HCT116 (cell line): ENCODE measurements around the gene IBA57. TPM values are rescaled to one million over a fixed set of nuclear protein-coding genes. Genes with fewer than 3 reads are reported as not detected.

ENCODE experiments used
- ATAC-seq: fragments of 200-7000 bp; cut with Tn5 transposase; 2 replicates; pipeline ENCODE4 v1.9.1; 2020; ENCODE audit warnings: mild to moderate bottlenecking, moderate library complexity
- BruUV-seq: library from RNA; stranded (reverse); fragments of 400-500 nt; replicated peaks from 2 replicates; lab custom pipeline; 2021; lab: Mats Ljungman, UMichigan
- CTCF ChIA-PET: fragments of 300-600 bp; sonication (Branson Sonifier 250); formaldehyde crosslinking; loops from one replicate; lab custom pipeline; 2021; ENCODE audit warnings: antibody characterized with exemption; lab: Charles Lee
- POLR2A ChIA-PET: fragments of 300-600, 350-600 bp; sonication (Branson Sonifier 250); formaldehyde crosslinking; loops from one replicate; lab custom pipeline; 2021; ENCODE audit warnings: antibody characterized with exemption; lab: Charles Lee
- RAD21 ChIA-PET, 2 experiments: fragments of 300-600 bp; sonication (Branson Sonifier 250); formaldehyde crosslinking; loops; one replicate each; lab custom pipeline; 2023; ENCODE audit warnings: low total read pairs in 2 of 2; ENCODE audit not compliant: uncharacterized antibody in 2 of 2, unreplicated experiment in 2 of 2, low non-redundant PET in 1 of 2; lab: Charles Lee
- DNase-seq: peaks from one replicate; pipeline ENCODE4 v3.0.0-alpha.2; 2010; ENCODE audit warnings: low read depth, low spot score
- H2AFZ ChIP-seq: fragments of 200-600 bp; shearing (Covaris generic), sonication (generic); 2 replicates; pipeline ENCODE4 v1.6.1; 2017; ENCODE audit warnings: low read depth, mixed run types, mixed read lengths, antibody characterized with exemption, low read length; ENCODE audit not compliant: poor library complexity, severe bottlenecking
- H3K27ac ChIP-seq: 2 replicates; pipeline ENCODE4 v1.5.1; 2012; ENCODE audit warnings: low read depth, low read length
- H3K27me3 ChIP-seq: fragments of 200-600 bp; sonication (generic); 2 replicates; pipeline ENCODE4 v1.6.1; 2016; ENCODE audit warnings: mixed run types, low read length, mixed read lengths; ENCODE audit not compliant: insufficient read depth
- H3K36me3 ChIP-seq, 2 experiments: fragments of 200-500 bp in 1 of 2; fragments of 200-600 bp in 1 of 2; sonication (Bioruptor generic) in 1 of 2; sonication (generic) in 1 of 2; 2 replicates each; pipeline versions ENCODE4 v1.5.1 to v1.6.1; 2014 to 2016; ENCODE audit warnings: low read length in 2 of 2, inconsistent platforms in 1 of 2, mixed read lengths in 1 of 2, mixed run types in 1 of 2; ENCODE audit not compliant: insufficient read depth in 2 of 2, control insufficient read depth in 1 of 2
- H3K4me1 ChIP-seq, 2 experiments: fragments of 200-600 bp in 1 of 2; sonication (generic) in 1 of 2; 2 replicates each; pipeline versions ENCODE4 v1.5.1 to v1.6.1; 2012 to 2017; ENCODE audit warnings: low read length in 2 of 2, inconsistent platforms in 1 of 2, mild to moderate bottlenecking in 1 of 2, mixed read lengths in 1 of 2, mixed run types in 1 of 2, moderate library complexity in 1 of 2; ENCODE audit not compliant: insufficient read depth in 2 of 2, control insufficient read depth in 1 of 2
- H3K4me2 ChIP-seq: fragments of 200-600 bp; sonication (generic); 2 replicates; pipeline ENCODE4 v1.6.1; 2017; ENCODE audit warnings: mixed run types, low read length, mixed read lengths
- H3K4me3 ChIP-seq, 2 experiments: fragments of 200-600 bp in 1 of 2; sonication (generic) in 1 of 2; replicated peaks in 1 of 2; 2 replicates each; pipeline ENCODE4 v1.5.1; 2011 to 2016; ENCODE audit warnings: low read length in 2 of 2, control low read depth in 1 of 2, low read depth in 1 of 2, mild to moderate bottlenecking in 1 of 2, mixed read lengths in 1 of 2, mixed run types in 1 of 2
- H3K79me2 ChIP-seq: fragments of 200-600 bp; sonication (generic); 2 replicates; pipeline ENCODE4 v1.6.1; 2017; ENCODE audit warnings: mild to moderate bottlenecking, mixed run types, low read length, moderate library complexity, mixed read lengths; ENCODE audit not compliant: insufficient read depth
- H3K9ac ChIP-seq: fragments of 200-600 bp; sonication (generic); 2 replicates; pipeline ENCODE4 v1.6.1; 2016; ENCODE audit warnings: low read length, mixed read lengths
- H3K9me2 ChIP-seq: fragments of 200-600 bp; sonication (generic), shearing (Covaris generic); 2 replicates; pipeline ENCODE4 v1.6.1; 2017; ENCODE audit warnings: mixed run types, mild to moderate bottlenecking, moderate library complexity; ENCODE audit not compliant: insufficient read depth
- H3K9me3 ChIP-seq, 2 experiments: fragments of 200-500 bp in 1 of 2; fragments of 200-600 bp in 1 of 2; sonication (Bioruptor generic) in 1 of 2; sonication (generic) in 1 of 2; 2 replicates each; pipeline ENCODE4 v1.6.1; 2014 to 2017; ENCODE audit warnings: low read length in 2 of 2, mixed read lengths in 2 of 2, inconsistent platforms in 1 of 2, low read depth in 1 of 2, mild to moderate bottlenecking in 1 of 2, mixed run types in 1 of 2, moderate library complexity in 1 of 2; ENCODE audit not compliant: control insufficient read depth in 1 of 2, insufficient read depth in 1 of 2
- H4K20me1 ChIP-seq: fragments of 200-600 bp; sonication (generic), shearing (Covaris generic); 2 replicates; pipeline ENCODE4 v1.6.1; 2017; ENCODE audit warnings: mixed run types, mild to moderate bottlenecking, moderate library complexity; ENCODE audit not compliant: insufficient read depth
- CEBPB ChIP-seq: IDR thresholded peaks from 2 replicates; pipeline ENCODE4 v1.6.1; 2012; ENCODE audit warnings: low read depth
- EZH2phosphoT487 ChIP-seq: fragments of 200-600 bp; IDR thresholded peaks from 2 replicates; pipeline ENCODE4 v1.6.1; 2018; ENCODE audit warnings: antibody characterized with exemption, borderline replicate concordance
- POLR2A ChIP-seq: IDR thresholded peaks from 2 replicates; pipeline ENCODE4 v1.7.0; 2011; ENCODE audit warnings: borderline replicate concordance; ENCODE audit not compliant: insufficient read depth, insufficient read length; ENCODE audit errors: extremely low read depth
- POLR2AphosphoS5 ChIP-seq: IDR thresholded peaks from 2 replicates; pipeline ENCODE4 v1.6.1; 2011; ENCODE audit warnings: mild to moderate bottlenecking, low read depth, low read length, moderate library complexity
- YY1 ChIP-seq: IDR thresholded peaks from 2 replicates; pipeline ENCODE4 v1.6.1; 2011; ENCODE audit warnings: low read length, low read depth, moderate library complexity, mild to moderate bottlenecking; ENCODE audit not compliant: insufficient replicate concordance; ENCODE audit errors: extremely low read depth
- ZBTB33 ChIP-seq: IDR thresholded peaks from 2 replicates; pipeline ENCODE4 v1.6.1; 2011; ENCODE audit warnings: mild to moderate bottlenecking, low read length, moderate library complexity; ENCODE audit not compliant: insufficient replicate concordance; ENCODE audit errors: extremely low read depth
- ZFX ChIP-seq: fragments of 450-650 bp; IDR thresholded peaks from 2 replicates; pipeline ENCODE4 v1.6.1; 2017
- ZNF274 ChIP-seq: fragments of 200-500 bp; sonication (Bioruptor generic); IDR thresholded peaks from 2 replicates; pipeline ENCODE4 v1.6.1; 2014; ENCODE audit warnings: mild to moderate bottlenecking, low read depth, low read length, inconsistent platforms
- intact Hi-C: fragments of 100-400 bp; cut with micrococcal nuclease; formaldehyde crosslinking; loops from 2 replicates; pipeline ENCODE4 v1.10.0; 2022
- total RNA-seq: library from RNA; stranded (reverse); gene quantifications from one replicate; pipeline ENCODE4 v1.2.1, GENCODE V29; 2021; ENCODE audit not compliant: unreplicated experiment
- TF ChIP-seq, protein P1 (sequence below), 3 experiments: fragments of 200-600 bp in 1 of 3; sonication (generic) in 1 of 3; IDR thresholded peaks in 2 of 3; conservative IDR thresholded peaks in 1 of 3; 2 replicates each; pipeline ENCODE4 v1.5.1; 2012 to 2017; ENCODE audit warnings: low read depth in 2 of 3, low read length in 2 of 3, antibody characterized with exemption in 1 of 3, borderline replicate concordance in 1 of 3, control low read depth in 1 of 3, mild to moderate bottlenecking in 1 of 3, mixed read lengths in 1 of 3, mixed run types in 1 of 3, moderate library complexity in 1 of 3; ENCODE audit not compliant: insufficient read depth in 1 of 3
- TF ChIP-seq, protein P2 (sequence below): IDR thresholded peaks from 2 replicates; pipeline ENCODE4 v1.6.1; 2012

Gene IBA57
- total RNA-seq, 1 experiment from 2014 or later, result 11.6 TPM

DNA sequence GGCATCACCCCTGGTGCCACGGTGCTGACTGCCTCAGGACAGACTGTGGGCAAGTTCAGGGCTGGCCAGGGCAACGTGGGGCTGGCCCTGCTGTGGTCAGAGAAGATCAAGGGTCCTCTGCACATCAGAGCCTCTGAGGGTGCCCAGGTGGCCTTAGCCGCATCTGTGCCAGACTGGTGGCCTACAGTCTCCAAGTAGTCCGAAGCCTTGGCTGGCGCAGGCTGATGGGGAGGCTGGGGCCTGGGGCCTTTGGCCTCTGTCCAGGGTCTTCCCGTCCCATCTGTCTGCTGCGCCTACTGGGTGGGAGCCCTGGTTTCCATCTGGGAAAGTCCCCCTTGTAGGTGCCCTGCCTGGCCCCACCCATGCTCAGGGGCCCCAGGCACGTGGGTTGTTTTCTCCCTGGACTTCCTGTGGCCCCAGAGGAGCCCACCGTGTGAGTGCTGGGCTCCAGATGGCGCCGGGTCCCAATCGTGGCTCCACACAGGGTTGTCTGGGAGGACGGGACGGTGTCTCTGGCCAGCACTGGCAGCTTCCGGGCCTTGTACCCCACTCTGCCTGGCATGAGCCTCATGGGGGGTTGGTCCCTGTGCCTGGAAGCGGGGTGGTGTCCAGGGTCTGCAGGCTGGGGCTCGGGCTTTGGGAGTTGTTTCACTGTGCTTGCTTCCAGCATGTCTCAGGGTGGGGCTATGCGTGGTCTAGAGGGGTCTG, 9.9 kb downstream of the IBA57 start:
- RAD21 ChIA-PET, result no interaction called here
- POLR2A ChIA-PET, result interaction anchor here (1.5 kb wide), 1 partner anchor 9 kb away, joined by 3 read pairs; no protein-coding TSS in a partner anchor
- DNase-seq, result no peak
- H3K27me3 ChIP-seq, result no peaks in the 10 kb centered on the region
- CTCF ChIA-PET, result no interaction called here
- intact Hi-C loops, result no loop called here
- H3K9me3 ChIP-seq, result no peaks in the 10 kb centered on the region
- TF ChIP-seq POLR2AphosphoS5 (no peak), ZNF274 (no peak), EZH2phosphoT487 (no peak), CEBPB (no peak), YY1 (no peak), ZBTB33 (no peak), POLR2A (no peak), ZFX (no peak)
- TF ChIP-seq, protein P1, sequence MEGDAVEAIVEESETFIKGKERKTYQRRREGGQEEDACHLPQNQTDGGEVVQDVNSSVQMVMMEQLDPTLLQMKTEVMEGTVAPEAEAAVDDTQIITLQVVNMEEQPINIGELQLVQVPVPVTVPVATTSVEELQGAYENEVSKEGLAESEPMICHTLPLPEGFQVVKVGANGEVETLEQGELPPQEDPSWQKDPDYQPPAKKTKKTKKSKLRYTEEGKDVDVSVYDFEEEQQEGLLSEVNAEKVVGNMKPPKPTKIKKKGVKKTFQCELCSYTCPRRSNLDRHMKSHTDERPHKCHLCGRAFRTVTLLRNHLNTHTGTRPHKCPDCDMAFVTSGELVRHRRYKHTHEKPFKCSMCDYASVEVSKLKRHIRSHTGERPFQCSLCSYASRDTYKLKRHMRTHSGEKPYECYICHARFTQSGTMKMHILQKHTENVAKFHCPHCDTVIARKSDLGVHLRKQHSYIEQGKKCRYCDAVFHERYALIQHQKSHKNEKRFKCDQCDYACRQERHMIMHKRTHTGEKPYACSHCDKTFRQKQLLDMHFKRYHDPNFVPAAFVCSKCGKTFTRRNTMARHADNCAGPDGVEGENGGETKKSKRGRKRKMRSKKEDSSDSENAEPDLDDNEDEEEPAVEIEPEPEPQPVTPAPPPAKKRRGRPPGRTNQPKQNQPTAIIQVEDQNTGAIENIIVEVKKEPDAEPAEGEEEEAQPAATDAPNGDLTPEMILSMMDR (IDR thresholded peaks at IDR 0.05 in 2 of 3, conservative IDR thresholded peaks at IDR 0.05 in 1 of 3; ENCODE audit: borderline replicate concordance in 1 of 3, insufficient read depth in 1 of 3, low read depth in 2 of 3, low read length in 2 of 3), result no peak
- TF ChIP-seq, protein P2, sequence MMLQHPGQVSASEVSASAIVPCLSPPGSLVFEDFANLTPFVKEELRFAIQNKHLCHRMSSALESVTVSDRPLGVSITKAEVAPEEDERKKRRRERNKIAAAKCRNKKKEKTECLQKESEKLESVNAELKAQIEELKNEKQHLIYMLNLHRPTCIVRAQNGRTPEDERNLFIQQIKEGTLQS, result no peak
- no peak for ATAC-seq
- no peaks in the 10 kb centered on the region for H3K9me2 ChIP-seq
- H3K36me3 ChIP-seq, result no peaks in the 10 kb centered on the region
- no peaks in the 10 kb centered on the region for H3K79me2 ChIP-seq
- H3K9ac ChIP-seq, result no peak overlapping the region
- H3K4me3 ChIP-seq, result no peak overlapping the region
- H3K4me2 ChIP-seq, result peak overlapping the region; percentile 73; the same call in 1 of the 2 replicates
- BruUV-seq, result no TSS peak
- H4K20me1 ChIP-seq, result no peaks in the 10 kb centered on the region
- H3K4me1 ChIP-seq, result peaks cover 5 to 20% of the 10 kb centered on the region in 2 experiments
- no peak overlapping the region; the same call in 1 of the 2 replicates for H3K27ac ChIP-seq
- no peak overlapping the region for H2AFZ ChIP-seq
